Measurements from ENCODE around the gene TAOK1.
"Not testable (repeated sequence)": the region's sequence is repeated elsewhere in the genome, so short reads cannot be mapped to it uniquely, and the experiment has no call there.

The TAOK1 gene

DNA sequence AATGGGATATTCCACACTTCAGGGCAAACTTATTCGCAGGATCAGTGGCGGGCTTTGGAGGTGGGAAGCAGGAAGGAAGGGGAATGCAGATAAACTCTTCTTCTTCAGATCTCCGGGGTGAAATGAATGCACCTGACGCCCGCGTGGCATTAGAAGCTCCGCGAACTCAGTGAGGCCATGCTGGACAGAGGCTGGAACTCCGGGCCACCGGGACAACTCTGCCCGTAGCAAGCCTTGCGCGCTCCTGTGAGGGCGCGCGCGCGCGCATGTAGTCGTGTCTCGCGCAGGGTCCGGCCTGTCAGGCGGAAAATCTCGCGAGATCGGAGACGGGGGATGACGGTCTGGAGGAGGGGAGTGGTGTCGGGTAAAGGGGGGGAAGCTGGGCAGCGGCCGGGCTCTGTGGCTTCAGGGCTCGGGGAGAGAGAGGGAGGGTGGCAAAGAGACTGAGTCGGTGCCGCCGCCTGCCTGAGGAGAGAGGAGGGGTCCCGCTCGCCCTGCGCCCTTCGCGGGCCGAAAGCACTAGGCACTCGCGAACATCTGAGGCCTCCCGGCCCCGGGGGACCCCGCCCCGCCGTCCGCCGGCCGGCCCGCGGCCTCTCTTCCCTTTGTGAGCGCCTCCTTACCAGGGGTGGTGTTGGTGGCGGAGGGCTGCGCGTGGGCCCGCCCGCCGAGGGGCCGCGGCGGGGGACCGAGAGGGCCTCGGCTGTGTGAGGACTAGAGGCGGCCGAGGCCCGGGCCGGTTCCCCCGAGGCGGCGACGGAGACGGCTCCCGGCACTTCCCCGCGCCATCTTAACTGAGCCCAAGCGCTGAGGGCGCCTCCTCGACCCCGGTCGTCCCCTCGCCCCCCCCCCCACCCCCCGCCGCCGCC is at the start of gene TAOK1:
TAOK1 (plus strand) TSS at position 382 of the 869 bp plus-strand sequence. CDS start 61,186 bp downstream, outside the sequence.
- peak; percentile 99 for DNase-seq

DNA sequence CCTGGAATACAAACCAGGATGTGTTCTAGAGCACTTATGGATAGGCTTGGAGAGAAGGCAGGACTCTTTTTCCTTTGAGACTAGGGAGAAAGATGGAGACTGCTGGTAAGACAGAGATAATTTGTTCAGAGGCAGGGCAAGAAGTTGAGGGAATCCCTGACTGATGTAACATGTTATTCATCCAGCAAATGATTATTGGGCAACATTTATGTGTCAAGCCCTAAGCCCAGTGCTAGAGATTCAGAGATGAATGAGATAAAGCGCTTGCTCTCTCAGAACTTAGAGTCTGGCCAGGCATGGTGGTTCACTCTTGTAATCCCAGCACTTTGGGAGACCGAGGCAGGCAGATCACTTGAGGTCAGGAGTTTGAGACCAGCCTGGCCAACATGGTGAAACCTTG is 48.4 kb upstream of the TAOK1 start:
- no peak for DNase-seq

DNA sequence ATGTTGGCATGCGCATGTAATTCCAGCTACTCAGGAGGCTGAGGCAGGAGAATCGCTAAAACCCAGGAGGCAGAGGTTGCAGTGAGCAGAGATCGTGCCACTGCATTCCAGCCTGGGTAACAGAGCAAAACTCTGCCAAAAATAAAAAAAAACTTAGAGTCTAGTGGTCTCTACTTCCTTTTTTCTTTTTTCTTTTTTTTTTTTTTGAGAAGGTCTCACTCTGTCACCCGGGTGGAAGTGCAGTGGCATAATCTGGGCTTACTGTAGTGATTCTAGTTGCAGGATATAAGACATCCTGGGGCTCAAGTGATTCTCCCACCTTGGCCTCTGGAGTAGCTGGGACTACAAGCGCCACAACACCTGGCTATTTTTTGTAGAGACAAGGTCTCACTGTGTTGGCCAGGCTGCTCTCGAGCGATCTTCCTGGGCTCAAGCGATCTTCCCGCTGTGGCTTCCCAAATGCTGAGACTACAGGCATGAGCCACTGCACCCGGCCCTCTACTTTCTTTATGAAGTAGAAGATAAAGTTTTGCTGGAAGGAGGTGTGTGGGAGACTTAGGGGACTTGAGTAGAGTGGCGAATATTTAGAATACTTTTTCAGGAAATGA is 47.9 kb upstream of the TAOK1 start:
- no peak for DNase-seq

DNA sequence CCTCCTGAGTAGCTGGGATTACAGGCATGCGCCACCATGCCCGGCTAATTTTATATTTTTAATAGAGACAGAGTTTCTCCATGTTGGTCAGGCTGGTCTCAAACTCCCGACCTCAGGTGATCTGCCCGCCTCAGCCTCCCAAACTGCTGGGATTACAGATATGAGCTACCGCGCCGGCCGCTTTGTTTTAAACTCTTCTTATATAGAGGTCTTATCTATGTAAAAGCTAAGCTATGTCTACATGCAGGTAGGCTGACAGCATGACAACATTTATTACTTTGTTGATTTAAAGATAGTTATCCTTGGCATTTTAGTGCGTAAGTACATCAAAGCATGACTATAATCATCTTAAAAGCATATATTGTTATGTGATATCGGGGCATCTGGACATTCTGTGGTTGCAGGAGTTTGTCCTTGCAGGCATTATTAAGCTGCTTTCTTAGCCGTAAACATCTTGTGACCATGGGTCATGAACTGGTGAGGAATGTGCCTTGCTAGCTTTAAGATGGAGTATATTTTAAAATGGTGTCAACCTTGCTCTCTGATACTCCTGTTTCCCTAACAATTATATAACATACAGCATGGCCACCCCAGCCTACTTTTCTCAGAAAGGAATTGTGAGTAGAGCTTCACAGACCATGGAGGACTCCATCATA is 45.8 kb upstream of the TAOK1 start:
- no peak for DNase-seq

DNA sequence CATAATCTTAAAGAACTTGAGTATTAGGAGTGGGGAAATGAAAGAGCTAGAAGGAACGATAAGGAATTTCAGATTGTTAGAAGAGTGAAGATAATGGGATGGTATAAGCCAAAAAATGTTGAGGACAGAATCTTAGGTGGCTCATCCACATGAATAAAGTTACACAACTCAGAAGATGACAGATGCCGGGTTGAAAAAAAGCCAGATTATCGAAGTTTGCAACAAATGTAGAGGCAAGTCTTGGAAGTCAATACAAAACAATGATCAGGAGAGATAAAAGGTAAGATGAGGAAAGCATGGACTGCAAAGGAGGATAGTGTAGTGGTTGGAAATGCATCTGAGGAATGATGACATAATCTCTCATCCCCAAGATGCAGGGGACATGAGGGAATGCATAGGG is 45.1 kb upstream of the TAOK1 start:
- DNase-seq: no peak

DNA sequence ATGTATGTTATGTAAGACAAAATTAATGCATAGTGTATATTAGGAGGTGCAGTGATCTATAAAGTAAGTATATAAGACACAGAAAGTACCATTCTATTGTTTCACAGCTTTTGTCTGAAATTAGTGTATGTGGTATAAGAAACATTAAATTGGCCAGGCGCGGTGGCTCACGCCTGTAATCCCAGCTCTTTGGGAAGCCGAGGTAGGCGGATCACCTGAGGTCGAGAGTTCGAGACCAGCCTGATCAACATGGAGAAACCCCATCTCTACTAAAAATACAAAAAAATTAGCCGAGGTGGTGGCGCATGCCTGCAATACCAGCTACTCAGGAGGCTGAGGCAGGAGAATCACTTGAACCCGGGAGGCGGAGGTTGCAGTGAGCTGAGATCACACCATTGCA is 44.7 kb upstream of the TAOK1 start:
- not testable (repeated sequence) for DNase-seq

DNA sequence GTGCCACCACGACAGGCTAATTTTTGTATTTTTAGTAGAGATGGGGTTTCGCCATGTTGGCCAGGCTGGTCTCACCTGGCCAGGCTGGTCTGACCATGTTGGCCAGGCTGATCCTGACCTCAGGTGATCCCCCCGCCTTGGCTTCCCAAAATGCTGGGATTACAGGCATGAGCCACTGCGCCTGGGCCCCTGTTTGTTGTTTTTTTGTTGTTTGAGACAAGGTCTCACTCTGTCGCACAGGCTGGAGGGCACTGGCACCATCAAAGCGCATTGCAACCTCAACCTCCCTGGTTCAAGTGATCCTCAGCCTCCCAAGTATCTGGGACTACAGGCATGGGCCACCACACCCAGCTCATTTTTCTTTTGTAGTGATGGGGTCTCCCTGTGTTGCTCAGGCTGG is 43.7 kb upstream of the TAOK1 start:
- no peak for DNase-seq

DNA sequence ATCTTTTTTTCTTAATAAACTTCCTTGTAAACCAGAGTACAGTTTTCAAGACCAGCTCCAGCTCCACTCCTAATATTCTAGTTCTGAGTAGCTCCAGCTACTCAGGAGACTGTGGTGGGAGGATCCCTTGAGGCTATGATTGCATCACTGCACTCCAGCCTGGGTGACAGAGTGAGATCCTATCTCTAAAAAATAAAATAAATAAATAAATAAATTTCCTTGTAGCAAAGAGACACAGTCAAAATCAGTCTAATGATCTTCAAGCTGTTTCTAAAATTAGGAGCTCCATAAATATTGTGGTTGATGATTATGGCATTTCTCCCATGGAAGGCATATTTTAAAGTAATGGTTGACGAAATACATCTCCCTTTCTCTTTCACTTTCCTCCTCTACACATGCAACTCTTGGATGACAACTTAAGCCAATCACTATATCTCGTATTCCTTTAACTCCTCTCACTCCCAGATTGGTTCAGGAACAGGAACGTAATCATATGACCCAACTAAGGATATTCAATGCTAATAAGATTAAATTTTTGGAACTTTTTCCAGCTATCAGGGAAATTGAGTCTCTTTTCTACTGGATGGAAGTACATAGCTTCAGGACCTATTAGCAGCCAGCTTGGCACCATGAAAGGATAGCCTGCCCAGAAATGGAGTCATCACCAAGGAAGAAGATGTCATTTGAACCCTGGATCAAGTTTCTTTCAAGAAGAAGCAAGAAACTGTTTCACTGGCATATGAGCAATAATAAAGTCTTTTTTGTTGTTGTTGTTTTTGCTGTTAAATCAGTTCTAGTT is 42.1 kb upstream of the TAOK1 start:
- no peak for DNase-seq

DNA sequence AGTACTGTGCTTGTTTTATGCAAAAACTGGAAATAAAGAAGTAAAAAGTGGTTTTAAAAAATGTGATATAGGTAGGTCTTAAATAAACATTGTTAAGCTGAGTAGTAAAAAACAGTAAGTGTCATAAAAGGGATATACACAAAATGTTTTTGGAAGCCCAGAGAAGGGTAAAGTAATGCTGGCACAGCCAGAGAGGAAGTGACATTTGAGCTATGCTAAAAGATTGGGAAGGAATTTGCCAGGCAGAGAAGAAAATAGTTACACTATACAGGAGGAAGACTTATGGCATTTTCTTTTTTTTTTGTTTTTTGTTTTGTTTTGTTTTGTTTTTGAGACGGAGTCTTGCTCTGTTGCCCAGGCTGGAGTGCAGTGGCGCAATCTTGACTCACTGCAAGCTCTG is 40.8 kb upstream of the TAOK1 start:
- DNase-seq: no peak

DNA sequence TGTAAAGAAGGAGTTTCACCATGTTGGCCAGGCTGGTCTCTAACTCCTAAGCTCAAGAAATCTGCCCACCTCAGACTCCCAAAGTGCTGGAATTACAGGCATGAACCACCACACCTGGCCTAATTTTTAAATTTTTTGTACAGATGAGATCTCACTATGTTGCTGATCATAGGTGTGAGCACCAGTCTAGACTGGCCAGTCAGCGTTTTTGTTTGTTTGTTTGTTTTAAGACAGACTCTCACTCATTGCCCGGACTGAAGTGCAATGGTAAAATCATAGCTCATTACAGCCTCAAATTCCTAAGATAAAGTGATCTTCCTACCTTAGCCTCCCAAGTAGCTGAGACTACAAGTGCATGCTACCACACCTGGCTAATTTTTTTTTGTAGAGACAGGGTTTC is 38.0 kb upstream of the TAOK1 start:
- DNase-seq: no peak

DNA sequence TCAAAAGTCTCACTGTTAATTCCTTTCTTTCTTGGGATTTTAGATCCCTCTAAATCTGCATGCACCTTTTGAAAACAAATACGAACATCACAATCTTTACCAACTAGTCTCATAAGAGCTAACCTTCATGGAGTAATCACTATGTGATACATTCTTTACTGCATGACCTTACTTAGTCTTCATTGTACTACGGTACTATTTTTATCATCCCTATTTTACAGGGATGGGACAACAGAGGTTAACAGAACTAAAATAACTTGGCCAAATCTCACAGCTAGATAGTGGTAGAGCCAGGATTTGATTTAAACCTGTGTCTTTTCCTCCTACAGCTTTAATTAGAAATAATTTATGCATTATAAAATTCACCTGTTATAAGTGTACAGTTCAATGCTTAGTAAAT is 32.9 kb upstream of the TAOK1 start:
- no peak for DNase-seq

DNA sequence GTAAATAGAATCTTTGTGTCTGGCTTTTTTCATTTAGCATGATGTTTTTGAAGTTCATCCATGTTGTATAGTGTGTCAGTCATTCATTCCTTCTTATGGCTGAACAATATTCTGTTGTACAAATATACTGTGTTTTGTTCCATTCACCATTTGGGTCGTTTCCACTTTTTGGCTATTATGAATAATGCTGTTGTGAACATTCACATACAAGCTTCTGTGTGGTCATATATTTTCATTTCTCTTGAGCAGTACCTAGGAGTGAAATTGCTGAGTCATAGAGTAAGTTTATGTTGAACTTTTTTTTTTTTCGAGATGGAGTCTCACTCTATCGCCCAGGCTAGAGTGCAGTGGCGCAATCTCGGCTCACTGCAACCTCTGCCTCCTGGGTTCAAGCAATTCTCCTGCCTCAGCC is 32.3 kb upstream of the TAOK1 start:
- DNase-seq: no peak

DNA sequence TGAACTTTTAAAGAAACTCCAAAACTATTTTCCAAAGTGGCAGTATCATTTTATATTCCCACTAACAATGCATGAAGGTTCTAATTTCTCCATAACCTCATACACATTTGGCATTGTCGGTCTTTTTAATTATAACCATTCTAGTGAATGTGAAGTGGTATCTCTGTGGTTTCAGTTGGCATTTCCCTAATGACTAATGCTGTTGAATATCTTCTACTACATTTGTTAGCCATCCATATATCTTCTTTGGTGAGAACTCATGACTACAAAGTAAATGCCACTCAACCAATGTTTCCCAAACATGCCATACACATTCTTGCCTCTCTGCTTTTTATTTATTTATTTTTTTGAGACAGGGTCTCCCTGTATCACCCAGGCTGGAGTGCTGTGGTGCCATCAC is 31.7 kb upstream of the TAOK1 start:
- no peak for DNase-seq

DNA sequence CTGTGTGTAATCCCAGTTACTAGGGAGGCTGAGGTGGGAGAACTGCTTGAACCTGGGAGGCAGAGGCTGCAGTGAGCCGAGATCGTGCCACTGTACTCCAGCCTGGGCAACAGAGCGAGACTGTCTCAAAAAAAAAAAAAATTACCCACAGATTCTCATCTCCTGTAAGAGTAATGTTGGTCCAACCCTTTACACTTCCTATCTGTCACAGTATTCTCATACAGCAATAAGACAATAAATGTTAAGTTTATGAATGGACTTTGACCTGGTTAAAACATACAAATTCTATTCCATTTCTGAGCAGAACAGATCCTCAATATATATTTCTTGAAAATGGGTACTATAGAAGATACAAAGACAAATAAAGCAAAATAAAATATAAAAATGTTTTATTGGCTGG is 30.4 kb upstream of the TAOK1 start:
- DNase-seq: no peak

DNA sequence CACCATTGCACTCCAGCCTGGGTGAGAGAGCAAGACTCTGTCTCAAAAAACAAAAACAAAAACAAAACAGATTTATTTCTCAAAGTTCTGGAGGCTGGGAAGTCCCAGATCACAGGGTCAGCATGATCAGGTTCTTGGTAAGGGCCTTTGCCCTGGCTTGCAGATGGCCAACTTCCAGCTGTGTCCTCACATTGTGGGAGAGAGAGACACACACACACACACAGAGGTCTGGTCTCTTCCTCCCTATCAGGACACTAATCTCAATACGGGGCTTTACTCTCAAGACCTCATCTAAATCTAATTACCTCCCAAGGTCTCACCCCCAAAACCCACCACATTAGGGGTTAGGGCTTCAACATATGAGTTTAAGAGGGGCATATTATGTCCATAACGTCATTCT is 26.4 kb upstream of the TAOK1 start:
- DNase-seq: no peak

DNA sequence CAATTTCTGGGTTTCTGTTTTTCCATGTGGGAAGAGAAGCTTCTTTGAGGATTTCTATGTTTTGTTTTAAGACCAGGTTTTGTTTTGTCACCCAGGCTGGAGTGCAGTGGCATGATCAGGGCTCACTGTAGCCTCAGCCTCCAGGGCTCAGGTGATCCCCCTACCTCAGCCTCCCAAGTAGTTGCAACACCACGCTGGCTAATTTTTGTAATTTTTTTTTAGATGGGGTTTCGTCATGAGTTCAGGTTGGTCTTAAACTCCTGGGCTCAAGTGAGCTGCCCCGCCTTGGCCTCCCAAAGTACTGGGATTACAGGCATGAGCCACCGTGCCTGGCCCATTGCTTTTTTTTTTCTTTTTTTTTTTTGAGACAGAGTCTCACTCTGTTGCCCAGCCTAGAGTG is 25.5 kb upstream of the TAOK1 start:
- no peak for DNase-seq

DNA sequence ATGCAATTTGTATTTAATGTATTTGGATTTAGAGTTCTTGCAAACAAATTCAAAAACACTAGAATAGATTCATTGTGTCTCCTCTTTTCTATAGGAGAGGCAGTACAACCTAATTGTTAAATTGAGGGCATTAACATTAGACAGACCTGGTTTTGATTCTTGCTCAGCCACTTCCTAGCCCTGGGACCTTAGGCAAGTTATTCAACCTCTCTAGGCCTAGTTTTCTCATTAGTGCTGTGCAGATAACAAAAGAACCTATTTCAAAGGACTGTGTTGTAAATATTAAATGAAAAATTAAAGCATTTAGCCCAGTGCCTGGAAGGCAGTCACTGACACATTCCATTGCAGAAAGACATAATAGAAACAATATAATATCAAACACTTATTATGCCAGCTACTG is 22.0 kb upstream of the TAOK1 start:
- no peak for DNase-seq

DNA sequence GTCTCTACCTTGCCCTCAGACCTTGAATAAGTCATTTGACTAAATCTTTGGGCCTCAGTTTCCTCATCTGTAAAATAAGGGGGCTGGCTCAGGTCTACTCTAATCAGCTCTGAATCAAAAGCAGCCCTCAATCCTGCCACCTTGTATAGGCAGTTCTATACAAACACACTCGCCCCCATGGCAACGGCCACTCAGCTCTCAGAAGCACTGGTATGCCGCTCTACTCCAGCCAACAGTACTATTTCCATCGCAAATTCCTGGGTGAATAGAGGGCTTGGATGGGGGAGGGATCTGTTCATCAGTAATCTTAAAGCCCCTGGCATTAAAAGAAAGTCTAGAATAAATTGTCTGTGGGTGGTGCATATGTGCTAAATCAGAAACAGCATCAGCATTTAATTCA is 21.2 kb upstream of the TAOK1 start:
- DNase-seq: no peak

DNA sequence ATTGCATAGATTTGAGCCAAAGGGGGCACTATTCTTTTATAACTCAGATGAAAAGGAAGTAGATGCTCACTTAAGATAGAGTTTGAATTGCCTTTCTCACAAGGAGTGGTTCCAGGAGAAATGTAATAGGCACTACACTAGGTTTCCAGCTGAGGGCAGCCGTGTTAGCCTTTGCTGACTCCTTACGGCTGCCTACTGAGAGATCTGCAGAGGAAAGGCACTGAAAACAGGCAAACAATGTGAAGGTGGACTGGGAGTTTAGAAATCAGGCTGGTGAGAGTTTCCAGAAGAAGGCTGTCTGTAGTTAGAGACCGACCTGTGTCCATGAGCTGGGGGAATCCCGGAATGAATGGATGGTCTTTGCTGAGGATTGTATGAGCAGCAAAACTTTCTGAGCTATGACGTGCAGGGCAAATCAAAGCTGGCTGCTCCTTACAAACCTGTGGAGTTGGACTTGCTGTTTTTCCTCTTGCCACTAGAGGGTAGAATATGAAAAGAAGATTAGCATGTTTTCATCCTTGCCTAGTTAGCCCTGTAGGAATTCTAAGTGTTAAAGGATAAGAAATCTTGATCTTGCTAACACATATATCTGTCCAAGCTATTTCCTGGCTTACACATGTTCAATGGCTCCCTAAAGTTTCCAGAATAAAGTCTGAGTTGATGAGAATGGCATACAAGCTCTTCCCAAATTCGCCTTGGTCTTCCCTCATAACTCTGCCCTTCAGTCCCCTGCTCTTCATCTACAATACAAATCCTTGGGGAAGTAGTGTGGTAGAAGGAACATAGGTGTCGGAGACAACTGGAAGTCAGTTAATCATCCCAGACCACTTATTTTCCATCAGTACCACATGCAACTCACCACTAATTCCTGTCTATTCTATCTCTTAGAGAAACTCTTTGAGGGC is 20.1 kb upstream of the TAOK1 start:
- DNase-seq: peak; percentile 42

DNA sequence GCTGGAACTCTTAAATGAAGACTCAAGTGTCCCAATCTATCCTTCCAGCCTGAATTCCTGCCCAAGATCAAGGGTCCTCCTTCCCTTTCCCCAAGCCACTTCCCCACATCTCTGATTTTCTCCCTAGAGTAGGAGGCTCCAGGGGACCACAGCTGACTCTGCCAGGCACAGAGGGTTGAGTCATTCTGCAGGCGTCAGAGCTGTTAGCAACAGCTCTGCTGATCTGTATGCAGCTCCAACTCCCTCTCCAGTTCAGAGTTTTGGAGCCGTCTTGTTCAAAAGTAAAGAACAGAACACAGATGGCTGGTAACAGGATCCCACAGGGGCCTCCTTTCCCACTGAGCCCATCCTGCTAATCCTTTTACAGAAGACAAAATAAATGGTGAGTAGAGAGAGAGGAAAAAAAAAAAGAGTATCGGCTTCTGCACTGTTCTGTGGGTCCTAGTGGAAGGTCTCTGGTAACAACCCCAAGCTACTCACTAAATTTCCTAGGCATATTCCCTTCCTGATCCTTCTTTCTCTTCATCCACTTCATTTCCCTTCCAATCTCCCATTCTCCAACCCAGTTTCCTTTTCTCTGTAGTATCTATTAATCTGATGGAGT is 13.4 kb upstream of the TAOK1 start:
- DNase-seq: no peak

DNA sequence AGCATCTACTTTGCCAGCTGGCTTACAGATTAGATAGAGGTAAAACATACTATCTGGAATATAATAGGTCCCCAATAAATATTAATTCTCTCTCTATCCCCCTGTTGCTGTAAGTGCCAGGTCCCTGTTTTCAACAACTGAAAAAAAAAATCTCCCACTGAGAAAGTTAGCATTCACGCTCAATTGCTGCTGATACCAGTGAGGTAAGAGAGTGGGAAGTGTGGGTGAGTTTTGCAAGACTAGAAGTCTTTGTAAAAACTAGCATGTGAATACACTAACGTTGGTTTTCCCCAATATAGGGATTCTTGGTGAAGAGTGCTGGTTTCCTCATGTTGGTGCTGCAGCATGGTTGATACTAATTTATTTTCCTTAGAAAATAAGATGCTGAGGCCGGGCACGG is 11.7 kb upstream of the TAOK1 start:
- DNase-seq: no peak

All from stimulated activated CD4-positive, alpha-beta T cell treated with anti-CD3 and anti-CD28 coated beads, Interleukin-4, amount 100 ng/mL, for 24 hours (primary cell).